K562 (cell line): Measurements from ENCODE around the gene CCDC192. TPM values are rescaled to one million over a fixed set of nuclear protein-coding genes. Genes with fewer than 3 reads are reported as not detected.

Experiments used
- DIDO1 ChIP-seq: fragments of 450-650 bp; IDR thresholded peaks from 2 replicates; pipeline ENCODE4 v1.6.1; 2016; ENCODE audit warnings: low read depth, missing biosample characterization, missing genetic modification characterization
- MTF1 ChIP-seq: fragments of 250-450 bp; sonication (Bioruptor Pico); IDR thresholded peaks from 2 replicates; pipeline ENCODE4 v1.9.0; 2021; ENCODE audit warnings: moderate library complexity, mild to moderate bottlenecking, inconsistent platforms, borderline replicate concordance
- ZNF318 ChIP-seq, 2 experiments: fragments of 450-650 bp; IDR thresholded peaks; 2 replicates each; pipeline ENCODE4 v1.6.1; 2016; ENCODE audit warnings: mild to moderate bottlenecking in 2 of 2, borderline replicate concordance in 1 of 2, low read depth in 1 of 2, moderate library complexity in 1 of 2
- polyA plus RNA-seq, 8 experiments: library from polyadenylated mRNA; depleted of rRNA in 4 of 8; stranded (reverse) in 5 of 8; unstranded in 3 of 8; fragments of >200 nt; fragmentation: Nextera tagmentation in 2 of 8; fragmentation: Illumina TruSeq in 1 of 8; extraction: Ambion mirVana in 2 of 8; extraction: Trizol in 1 of 8; gene quantifications; 2 replicates each; pipeline versions ENCODE4 v1.2.1 to v1.2.3, GENCODE V29; 2011 to 2014; ENCODE audit warnings: inconsistent platforms in 1 of 8, missing spikeins in 1 of 8
- total RNA-seq, 7 experiments: library from RNA; depleted of rRNA in 6 of 7; stranded (reverse); fragments of >200 nt in 6 of 7; fragmentation: Illumina TruSeq in 2 of 7; extraction: Trizol in 2 of 7; gene quantifications; 2 replicates each; pipeline versions ENCODE4 v1.2.1 to v1.2.3, GENCODE V29; 2011 to 2021; ENCODE audit warnings: low replicate concordance in 1 of 7

Gene CCDC192
- total and polyA plus RNA-seq, 9 of the 15 experiments (the other 6 are each of a cell fraction or from before 2014, with no cell fraction given) = 0.21 to 0.66 (median 0.38) TPM; not detected in 2

DNA sequence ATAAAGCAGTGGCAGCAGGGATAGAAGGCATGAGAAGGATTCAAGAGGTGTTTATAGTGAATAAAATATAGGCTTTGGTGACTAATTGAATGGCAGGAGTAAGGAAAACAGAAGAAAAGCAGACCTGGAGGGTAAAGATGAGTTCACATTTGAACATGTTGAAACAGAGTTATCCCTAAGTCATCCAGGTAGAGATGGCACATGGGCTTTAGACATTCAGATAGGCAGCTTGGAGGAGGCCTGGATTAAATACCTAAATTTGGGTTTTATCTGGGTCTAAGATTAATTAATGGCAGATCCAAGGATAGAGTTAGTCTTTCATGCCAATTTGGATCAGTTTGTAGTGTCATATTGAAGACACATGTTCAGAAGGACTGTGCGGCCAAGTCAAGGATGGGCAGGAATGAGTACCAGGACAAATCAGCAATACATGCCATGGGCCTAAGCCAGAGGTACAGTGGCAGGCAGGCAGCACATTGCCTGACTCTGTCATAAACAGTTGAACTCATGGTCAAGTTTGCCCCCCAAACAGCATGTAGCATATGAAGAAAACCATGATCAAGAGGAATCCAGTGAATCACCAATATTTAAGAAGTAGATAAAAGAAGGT is 264.9 kb downstream of the CCDC192 start (continued):
- no peak for TF ChIP-seq ZNF318 (IDR thresholded peaks at IDR 0.05; ENCODE audit: borderline replicate concordance in 1 of 2, low read depth in 1 of 2)
- TF ChIP-seq MTF1 (CRISPR knock-in tag) = no peak
- no peak for TF ChIP-seq DIDO1 (tag)
